ENCODE data around the gene PPP1R3E.

GRCh38 chr14:23346693-23347405 lies 44.2 kb upstream of the PPP1R3E start:
- TF ChIP-seq, protein P1, sequence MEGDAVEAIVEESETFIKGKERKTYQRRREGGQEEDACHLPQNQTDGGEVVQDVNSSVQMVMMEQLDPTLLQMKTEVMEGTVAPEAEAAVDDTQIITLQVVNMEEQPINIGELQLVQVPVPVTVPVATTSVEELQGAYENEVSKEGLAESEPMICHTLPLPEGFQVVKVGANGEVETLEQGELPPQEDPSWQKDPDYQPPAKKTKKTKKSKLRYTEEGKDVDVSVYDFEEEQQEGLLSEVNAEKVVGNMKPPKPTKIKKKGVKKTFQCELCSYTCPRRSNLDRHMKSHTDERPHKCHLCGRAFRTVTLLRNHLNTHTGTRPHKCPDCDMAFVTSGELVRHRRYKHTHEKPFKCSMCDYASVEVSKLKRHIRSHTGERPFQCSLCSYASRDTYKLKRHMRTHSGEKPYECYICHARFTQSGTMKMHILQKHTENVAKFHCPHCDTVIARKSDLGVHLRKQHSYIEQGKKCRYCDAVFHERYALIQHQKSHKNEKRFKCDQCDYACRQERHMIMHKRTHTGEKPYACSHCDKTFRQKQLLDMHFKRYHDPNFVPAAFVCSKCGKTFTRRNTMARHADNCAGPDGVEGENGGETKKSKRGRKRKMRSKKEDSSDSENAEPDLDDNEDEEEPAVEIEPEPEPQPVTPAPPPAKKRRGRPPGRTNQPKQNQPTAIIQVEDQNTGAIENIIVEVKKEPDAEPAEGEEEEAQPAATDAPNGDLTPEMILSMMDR (IDR thresholded peaks at IDR 0.05), result no peak
- TF ChIP-seq POLR2A (IDR thresholded peaks at IDR 0.05), result no peak
